OCI-LY7 (cell line): ENCODE data around the gene AMZ1. TPM values are rescaled to one million over a fixed set of nuclear protein-coding genes. Genes with fewer than 3 reads are reported as not detected.

Experiments used
- BruUV-seq: library from RNA; stranded (reverse); fragments of 400-500 nt; replicated peaks from 2 replicates; lab custom pipeline; 2021; lab: Mats Ljungman, UMichigan
- CTCF ChIA-PET: fragments of 300-600 bp; sonication (Branson Sonifier 250); formaldehyde crosslinking; loops from one replicate; lab custom pipeline; 2022; ENCODE audit warnings: antibody characterized with exemption; ENCODE audit not compliant: unreplicated experiment; lab: Charles Lee
- POLR2A ChIA-PET: fragments of 300-600 bp; sonication (Branson Sonifier 250); formaldehyde crosslinking; loops from one replicate; lab custom pipeline; 2022; ENCODE audit warnings: antibody characterized with exemption; lab: Charles Lee
- DNase-seq: peaks from one replicate; pipeline ENCODE4 v3.0.0-alpha.2; 2015; ENCODE audit warnings: low spot score
- H2AFZ ChIP-seq: fragments of 200-600 bp; sonication (generic), shearing (Covaris generic); 2 replicates; pipeline ENCODE4 v1.6.1; 2014; ENCODE audit warnings: mild to moderate bottlenecking, antibody characterized with exemption, low read length, moderate library complexity
- H3K27ac ChIP-seq: fragments of 200-600 bp; sonication (generic); 2 replicates; pipeline ENCODE4 v1.5.1; 2014; ENCODE audit warnings: mixed run types, low read depth, mild to moderate bottlenecking, moderate library complexity, low read length, inconsistent platforms; ENCODE audit not compliant: poor library complexity, severe bottlenecking
- H3K36me3 ChIP-seq: fragments of 200-600 bp; sonication (generic); 2 replicates; pipeline ENCODE4 v1.6.1; 2014; ENCODE audit warnings: mild to moderate bottlenecking, antibody characterized with exemption, low read length, moderate library complexity, mixed read lengths; ENCODE audit not compliant: insufficient read depth
- H3K4me1 ChIP-seq: fragments of 200-600 bp; sonication (generic); 2 replicates; pipeline ENCODE4 v1.5.1; 2014; ENCODE audit warnings: mild to moderate bottlenecking, low read length; ENCODE audit not compliant: insufficient read depth, poor library complexity, severe bottlenecking
- H3K4me2 ChIP-seq: fragments of 200-600 bp; sonication (generic); 2 replicates; pipeline ENCODE4 v1.6.1; 2014; ENCODE audit warnings: mild to moderate bottlenecking, low read length
- H3K4me3 ChIP-seq: fragments of 200-600 bp; sonication (generic); 2 replicates; pipeline ENCODE4 v1.5.1; 2014; ENCODE audit warnings: mild to moderate bottlenecking, low read depth, low read length; ENCODE audit not compliant: poor library complexity, severe bottlenecking
- H3K79me2 ChIP-seq: fragments of 200-600 bp; sonication (generic); 2 replicates; pipeline ENCODE4 v1.6.1; 2016; ENCODE audit warnings: low read depth, mild to moderate bottlenecking, low read length, moderate library complexity, mixed read lengths; ENCODE audit not compliant: insufficient read depth
- H3K9me2 ChIP-seq: fragments of 200-600 bp; sonication (generic); 2 replicates; pipeline ENCODE4 v1.6.1; 2016; ENCODE audit warnings: mild to moderate bottlenecking, low read length, mixed read lengths; ENCODE audit not compliant: insufficient read depth
- H3K9me3 ChIP-seq: fragments of 200-600 bp; sonication (generic); 2 replicates; pipeline ENCODE4 v1.6.1; 2014; ENCODE audit warnings: mild to moderate bottlenecking, mixed run types, low read length, mixed read lengths
- H4K20me1 ChIP-seq: fragments of 200-600 bp; sonication (generic); 2 replicates; pipeline ENCODE4 v1.6.1; 2014; ENCODE audit warnings: mild to moderate bottlenecking, antibody characterized with exemption, low read length, moderate library complexity, mixed read lengths; ENCODE audit not compliant: insufficient read depth
- EZH2phosphoT487 ChIP-seq: fragments of 200-600 bp; sonication (generic); IDR thresholded peaks from 2 replicates; pipeline ENCODE4 v1.6.1; 2018; ENCODE audit warnings: low read depth, borderline replicate concordance, mild to moderate bottlenecking, mixed run types, antibody characterized with exemption, low read length, moderate library complexity, mixed read lengths
- intact Hi-C: fragments of 100-400 bp; cut with micrococcal nuclease; formaldehyde crosslinking; loops from one replicate; pipeline ENCODE4 v1.10.0; 2022; ENCODE audit not compliant: unreplicated experiment
- total RNA-seq, 2 experiments: library from RNA; depleted of rRNA in 1 of 2; stranded (reverse); fragments of >200 nt in 1 of 2; shearing (Covaris generic) in 1 of 2; gene quantifications; 2 replicates each; pipeline ENCODE4 v1.2.3, GENCODE V29; 2014 to 2022
- TF ChIP-seq, protein P1 (sequence below): fragments of 200-600 bp; sonication (generic); conservative IDR thresholded peaks from 2 replicates; pipeline ENCODE4 v1.5.1; 2014; ENCODE audit warnings: mild to moderate bottlenecking, antibody characterized with exemption, low read length, moderate library complexity, mixed read lengths

Gene AMZ1
- total RNA-seq, 2 experiments from 2014 or later, result 1.4 to 2.7 TPM

DNA sequence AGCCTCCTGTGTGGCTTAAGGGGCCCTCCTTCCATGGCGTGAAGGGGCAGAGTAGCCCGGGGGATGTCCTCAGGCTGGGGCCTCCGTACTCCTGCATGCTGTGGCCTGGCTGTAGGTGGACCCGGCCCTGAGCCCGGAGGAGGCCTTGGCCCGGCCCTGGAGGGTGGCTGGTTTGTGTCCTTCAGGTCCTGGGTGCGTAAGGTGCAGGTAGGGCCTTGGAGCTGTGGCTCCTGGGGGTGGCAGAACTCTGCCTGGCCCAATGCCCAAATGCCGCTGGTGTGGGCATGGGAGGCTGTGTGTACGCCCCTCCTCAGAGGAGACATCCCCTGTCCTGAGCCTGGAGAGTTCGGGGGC lies 26.9 kb upstream of the AMZ1 start:
- Histone ChIP-seq H3K79me2 (no peaks in the 10 kb centered on the region), H2AFZ (no peak overlapping the region), H4K20me1 (no peaks in the 10 kb centered on the region), H3K4me1 (no peaks in the 10 kb centered on the region), H3K4me2 (no peak overlapping the region), H3K9me2 (no peaks in the 10 kb centered on the region), H3K4me3 (no peak overlapping the region), H3K27ac (no peak overlapping the region), H3K9me3 (no peaks in the 10 kb centered on the region), H3K36me3 (no peaks in the 10 kb centered on the region)
- BruUV-seq, result no TSS peak
- DNase-seq, result no peak
- CTCF ChIA-PET, result no interaction called here
- no peak for TF ChIP-seq EZH2phosphoT487
- TF ChIP-seq, protein P1, sequence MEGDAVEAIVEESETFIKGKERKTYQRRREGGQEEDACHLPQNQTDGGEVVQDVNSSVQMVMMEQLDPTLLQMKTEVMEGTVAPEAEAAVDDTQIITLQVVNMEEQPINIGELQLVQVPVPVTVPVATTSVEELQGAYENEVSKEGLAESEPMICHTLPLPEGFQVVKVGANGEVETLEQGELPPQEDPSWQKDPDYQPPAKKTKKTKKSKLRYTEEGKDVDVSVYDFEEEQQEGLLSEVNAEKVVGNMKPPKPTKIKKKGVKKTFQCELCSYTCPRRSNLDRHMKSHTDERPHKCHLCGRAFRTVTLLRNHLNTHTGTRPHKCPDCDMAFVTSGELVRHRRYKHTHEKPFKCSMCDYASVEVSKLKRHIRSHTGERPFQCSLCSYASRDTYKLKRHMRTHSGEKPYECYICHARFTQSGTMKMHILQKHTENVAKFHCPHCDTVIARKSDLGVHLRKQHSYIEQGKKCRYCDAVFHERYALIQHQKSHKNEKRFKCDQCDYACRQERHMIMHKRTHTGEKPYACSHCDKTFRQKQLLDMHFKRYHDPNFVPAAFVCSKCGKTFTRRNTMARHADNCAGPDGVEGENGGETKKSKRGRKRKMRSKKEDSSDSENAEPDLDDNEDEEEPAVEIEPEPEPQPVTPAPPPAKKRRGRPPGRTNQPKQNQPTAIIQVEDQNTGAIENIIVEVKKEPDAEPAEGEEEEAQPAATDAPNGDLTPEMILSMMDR, result peak; percentile 2; the same call in 1 of the 2 replicates
- POLR2A ChIA-PET, result no interaction called here
- intact Hi-C loops, result no loop called here

DNA sequence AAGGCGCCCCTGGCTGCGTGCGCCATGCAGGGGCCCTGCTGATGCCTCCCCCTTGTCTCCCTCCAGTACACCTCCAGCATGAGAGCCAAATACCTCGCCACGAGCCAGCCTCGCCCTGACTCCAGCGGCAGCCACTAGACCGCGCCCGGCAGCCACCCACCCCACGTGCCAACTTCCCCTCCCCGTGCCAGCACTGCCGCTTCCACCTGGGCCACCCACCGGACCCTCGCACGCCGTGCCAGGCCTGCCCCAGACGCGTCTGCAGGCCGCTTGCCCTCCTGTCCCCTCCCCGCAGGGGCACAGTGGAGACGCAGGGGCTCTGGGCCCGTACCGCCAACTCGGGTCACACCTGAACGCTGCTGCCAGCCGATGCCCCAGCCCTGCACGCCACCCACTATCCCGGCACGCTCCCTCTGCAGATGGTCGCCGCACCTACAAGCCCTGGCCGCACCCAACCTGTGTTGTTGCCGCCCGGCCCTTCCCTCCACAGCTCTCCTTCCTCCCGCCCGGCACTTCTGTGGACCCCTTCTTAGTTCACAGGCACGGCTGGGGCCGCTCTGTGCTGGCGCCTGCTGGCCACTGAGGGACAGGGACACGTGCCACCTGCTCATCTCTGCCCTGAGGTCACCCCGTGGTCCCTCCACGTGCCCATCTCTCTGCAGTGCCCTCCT lies 26.3 kb upstream of the AMZ1 start:
- ChIA-PET POLR2A (no interaction called here), CTCF (no interaction called here)
- H3K9me2 ChIP-seq, result no peaks in the 10 kb centered on the region
- H3K36me3 ChIP-seq, result no peaks in the 10 kb centered on the region
- H3K4me1 ChIP-seq, result no peaks in the 10 kb centered on the region
- no peak overlapping the region for H2AFZ ChIP-seq
- no peak overlapping the region for H3K4me3 ChIP-seq
- TF ChIP-seq EZH2phosphoT487, result no peak
- TF ChIP-seq, protein P1, result no peak
- no peaks in the 10 kb centered on the region for H4K20me1 ChIP-seq
- H3K79me2 ChIP-seq, result no peaks in the 10 kb centered on the region
- H3K4me2 ChIP-seq, result no peak overlapping the region
- H3K27ac ChIP-seq, result no peak overlapping the region
- no TSS peak for BruUV-seq
- no peaks in the 10 kb centered on the region for H3K9me3 ChIP-seq
- intact Hi-C loops, result no loop called here
- DNase-seq, result no peak

DNA sequence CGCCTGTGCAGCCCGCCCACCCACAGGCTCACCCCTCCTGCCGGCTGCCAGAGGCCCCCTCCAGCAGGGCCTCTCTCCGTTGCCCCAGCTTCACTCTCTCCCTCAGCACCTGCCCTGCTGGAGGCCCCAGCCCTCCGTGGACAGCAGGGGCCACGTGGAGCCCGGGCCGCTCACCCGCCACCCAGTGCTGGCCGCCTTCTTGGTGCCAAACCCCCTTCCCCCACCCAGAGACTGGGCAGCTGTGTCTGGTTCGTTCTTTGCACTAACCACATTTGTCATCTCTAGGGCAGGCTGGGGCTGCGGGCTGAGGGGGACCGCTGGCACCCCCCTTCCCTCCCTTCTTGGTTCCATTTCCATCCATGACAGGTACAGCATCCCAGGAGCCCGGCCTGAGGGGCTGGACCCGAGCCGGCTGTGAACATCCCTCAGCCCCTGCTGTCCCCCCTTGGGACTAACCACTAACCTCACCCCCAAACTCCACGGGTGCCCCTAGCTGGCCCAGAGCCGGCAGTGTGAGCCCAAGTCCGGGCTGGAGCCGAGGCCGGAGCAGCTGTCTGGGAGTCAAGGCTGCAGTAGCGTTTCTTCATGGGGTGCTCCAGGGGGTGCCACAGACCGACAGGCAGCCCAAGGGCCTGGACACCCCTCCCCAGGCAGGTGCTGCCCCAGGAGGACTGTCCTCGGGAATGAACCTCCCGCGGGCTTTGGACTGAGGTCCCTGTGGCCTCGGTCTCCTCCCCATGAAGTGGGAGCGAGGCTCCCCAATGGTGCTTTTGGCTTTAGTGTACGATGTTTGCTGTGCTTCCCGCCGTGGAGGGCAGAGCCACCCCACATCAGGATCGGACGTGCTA lies 25.5 kb upstream of the AMZ1 start:
- H3K36me3 ChIP-seq, result no peaks in the 10 kb centered on the region
- ChIA-PET POLR2A (no interaction called here), CTCF (no interaction called here)
- no peaks in the 10 kb centered on the region for H3K4me1 ChIP-seq
- H2AFZ ChIP-seq, result no peak overlapping the region
- no peaks in the 10 kb centered on the region for H4K20me1 ChIP-seq
- intact Hi-C loops, result no loop called here
- no peak overlapping the region for H3K4me3 ChIP-seq
- no peaks in the 10 kb centered on the region for H3K9me2 ChIP-seq
- no TSS peak for BruUV-seq
- TF ChIP-seq EZH2phosphoT487, result no peak
- TF ChIP-seq, protein P1, result no peak
- H3K4me2 ChIP-seq, result no peak overlapping the region
- H3K27ac ChIP-seq, result no peak overlapping the region
- no peaks in the 10 kb centered on the region for H3K9me3 ChIP-seq
- H3K79me2 ChIP-seq, result no peaks in the 10 kb centered on the region
- DNase-seq, result no peak
